CD14-positive monocyte (primary cell): Measurements from ENCODE around the gene ST8SIA3. TPM values are rescaled to one million over a fixed set of nuclear protein-coding genes. Genes with fewer than 3 reads are reported as not detected.
A peak's percentile ranks its signal among the peaks of the same experiment; 100 is the strongest.

Experiments used
- DNase-seq, 3 donors: peaks; one replicate each; pipeline ENCODE4 v3.0.0-alpha.2; 2011 to 2022
- H2AFZ ChIP-seq: 2 replicates; pipeline ENCODE4 v1.6.0; 2012; ENCODE audit warnings: mild to moderate bottlenecking, low read depth, low read length, inconsistent platforms; ENCODE audit not compliant: insufficient read depth, poor library complexity, severe bottlenecking
- H3K27ac ChIP-seq, 2 donors: 1 replicate in 1 of 2; 2 replicates in 1 of 2; pipeline ENCODE4 v1.5.1; 2012 to 2013; ENCODE audit warnings: low read length in 2 of 2, control low read depth in 1 of 2, inconsistent platforms in 1 of 2, low read depth in 1 of 2, mild to moderate bottlenecking in 1 of 2
- H3K27me3 ChIP-seq, 2 donors: one replicate each; pipeline versions ENCODE4 v1.6.0 to v1.6.1; 2011 to 2013; ENCODE audit warnings: low read length in 2 of 2; ENCODE audit not compliant: control insufficient read depth in 2 of 2, insufficient read depth in 2 of 2
- H3K36me3 ChIP-seq, 2 donors: replicated peaks in 1 of 2; 1 replicate in 1 of 2; 2 replicates in 1 of 2; pipeline versions ENCODE4 v1.5.1 to v1.6.1; 2012 to 2013; ENCODE audit warnings: low read length in 2 of 2, control low read depth in 1 of 2, inconsistent platforms in 1 of 2, mild to moderate bottlenecking in 1 of 2; ENCODE audit not compliant: insufficient read depth in 2 of 2, control insufficient read depth in 1 of 2
- H3K4me1 ChIP-seq, 2 donors: 1 replicate in 1 of 2; 2 replicates in 1 of 2; pipeline versions ENCODE4 v1.5.1 to v1.6.1; 2012 to 2013; ENCODE audit warnings: low read length in 2 of 2, control low read depth in 1 of 2, inconsistent platforms in 1 of 2, mild to moderate bottlenecking in 1 of 2, moderate library complexity in 1 of 2; ENCODE audit not compliant: insufficient read depth in 2 of 2, control insufficient read depth in 1 of 2
- H3K4me2 ChIP-seq: replicated peaks from 2 replicates; pipeline ENCODE3; 2012; ENCODE audit warnings: low read length, moderate library complexity, mild to moderate bottlenecking; ENCODE audit not compliant: poor library complexity, severe bottlenecking; ENCODE audit errors: extremely low read depth
- H3K4me3 ChIP-seq, 3 experiments: fragments of 200-600 bp in 1 of 3; sonication (generic) in 1 of 3; replicated peaks in 1 of 3; 1 replicate in 2 of 3; 2 replicates in 1 of 3; pipeline ENCODE4 v1.5.1; 2011 to 2013; ENCODE audit warnings: low read length in 3 of 3, mild to moderate bottlenecking in 3 of 3, control low read depth in 2 of 3, low read depth in 2 of 3, inconsistent platforms in 1 of 3, moderate library complexity in 1 of 3
- H3K79me2 ChIP-seq: 2 replicates; pipeline ENCODE4 v1.6.0; 2012; ENCODE audit warnings: mild to moderate bottlenecking, control low read depth, inconsistent platforms, low read length, moderate library complexity; ENCODE audit not compliant: insufficient read depth
- H3K9ac ChIP-seq: 2 replicates; pipeline ENCODE4 v1.6.0; 2017; ENCODE audit warnings: low read length, mild to moderate bottlenecking; ENCODE audit not compliant: insufficient read depth, poor library complexity, severe bottlenecking
- H3K9me3 ChIP-seq, 2 donors: replicated peaks in 1 of 2; 1 replicate in 1 of 2; 2 replicates in 1 of 2; pipeline versions ENCODE4 v1.5.1 to v1.6.1; 2012 to 2013; ENCODE audit warnings: low read length in 2 of 2, control low read depth in 1 of 2; ENCODE audit not compliant: control insufficient read depth in 1 of 2, insufficient read depth in 1 of 2
- H4K20me1 ChIP-seq: 2 replicates; pipeline ENCODE4 v1.6.0; 2012; ENCODE audit warnings: mild to moderate bottlenecking, low read length, control low read depth, moderate library complexity; ENCODE audit not compliant: insufficient read depth
- H3K27ac Mint-ChIP-seq, 7 donors: one replicate each; pipeline ENCODE4 v1.8.0; 2020; ENCODE audit warnings: mild to moderate bottlenecking in 7 of 7, mixed read lengths in 7 of 7, moderate library complexity in 6 of 7, inconsistent platforms in 2 of 7
- H3K27me3 Mint-ChIP-seq, 3 donors: one replicate each; pipeline ENCODE4 v1.8.0; 2021 to 2022; ENCODE audit warnings: low read depth in 3 of 3, mild to moderate bottlenecking in 3 of 3, mixed read lengths in 3 of 3, moderate library complexity in 3 of 3, inconsistent platforms in 1 of 3
- H3K36me3 Mint-ChIP-seq, 2 donors: one replicate each; pipeline ENCODE4 v1.8.0; 2020; ENCODE audit warnings: mixed read lengths in 2 of 2, inconsistent platforms in 1 of 2, mild to moderate bottlenecking in 1 of 2
- H3K4me1 Mint-ChIP-seq: one replicate; pipeline ENCODE4 v1.8.0; 2020; ENCODE audit warnings: mild to moderate bottlenecking, mixed read lengths
- H3K4me3 Mint-ChIP-seq, 2 donors: one replicate each; pipeline ENCODE4 v1.8.0; 2020; ENCODE audit warnings: mild to moderate bottlenecking in 2 of 2, mixed read lengths in 2 of 2, moderate library complexity in 1 of 2
- H3K9me3 Mint-ChIP-seq, 7 donors: one replicate each; pipeline ENCODE4 v1.8.0; 2020 to 2022; ENCODE audit warnings: mixed read lengths in 7 of 7, mild to moderate bottlenecking in 6 of 7, moderate library complexity in 6 of 7, inconsistent platforms in 2 of 7
- CTCF ChIP-seq: fragments of 200-600 bp; IDR thresholded peaks from one replicate; pipeline ENCODE4 v1.8.0; 2022; ENCODE audit warnings: antibody characterized with exemption, mild to moderate bottlenecking
- WGBS: methylation state at CpG from one replicate; pipeline ENCODE4 v1.1.5; 2013; ENCODE audit warnings: missing lambda C conversion rate; ENCODE audit not compliant: insufficient coverage; 5-methylcytosine and 5-hydroxymethylcytosine counted together
- intact Hi-C, 2 donors: fragments of 100-400 bp; cut with micrococcal nuclease; formaldehyde crosslinking; loops; one replicate each; pipeline versions ENCODE4 v1.15.0 to v1.15.1; 2023
- polyA plus RNA-seq, 3 donors: library from polyadenylated mRNA; depleted of rRNA in 1 of 3; unstranded in 2 of 3; stranded (reverse) in 1 of 3; fragments of 300-500 nt in 2 of 3; fragments of >200 nt in 1 of 3; fragmentation: Illumina TruSeq in 2 of 3; gene quantifications; 1 replicate in 2 of 3; 2 replicates in 1 of 3; pipeline ENCODE4 v1.2.3, GENCODE V29; 2012 to 2021

ST8SIA3 gene
- polyA plus RNA-seq, 3 donors, result not detected

GRCh38 chr18:57366528-57367081, 14.2 kb downstream of the ST8SIA3 start:
- H3K9me3 Mint-ChIP-seq, result peaks cover 0 to 2% (median 0%) of the 10 kb centered on the region in 7 donors
- H3K36me3 Mint-ChIP-seq, result no peaks in the 10 kb centered on the region
- no peaks in the 10 kb centered on the region for H3K27me3 ChIP-seq
- no peak for TF ChIP-seq CTCF
- no peak overlapping the region for H2AFZ ChIP-seq
- intact Hi-C loops, result no loop called here
- no peak overlapping the region for H3K4me3 ChIP-seq
- WGBS, result no CpG with 5 or more reads among the region's 2 CpGs
- H3K27ac ChIP-seq, result no peak overlapping the region
- no peaks in the 10 kb centered on the region for H4K20me1 ChIP-seq
- no peak overlapping the region for H3K4me3 Mint-ChIP-seq
- no peaks in the 10 kb centered on the region for H3K36me3 ChIP-seq
- no peak overlapping the region for H3K27ac Mint-ChIP-seq
- DNase-seq, result no peak
- no peaks in the 10 kb centered on the region for H3K4me1 Mint-ChIP-seq
- no peaks in the 10 kb centered on the region for H3K4me1 ChIP-seq
- H3K9ac ChIP-seq, result no peak overlapping the region
- H3K9me3 ChIP-seq, result no peaks in the 10 kb centered on the region
- peaks cover 0 to 3% (median 3%) of the 10 kb centered on the region in 3 donors for H3K27me3 Mint-ChIP-seq
- H3K4me2 ChIP-seq, result no peak overlapping the region
- no peaks in the 10 kb centered on the region for H3K79me2 ChIP-seq

GRCh38 chr18:57372444-57372843, 20.1 kb downstream of the ST8SIA3 start:
- no peaks in the 10 kb centered on the region for H3K9me3 ChIP-seq
- no peak for TF ChIP-seq CTCF
- H2AFZ ChIP-seq, result no peak overlapping the region
- H3K4me3 ChIP-seq, result no peak overlapping the region
- peaks cover 1 to 5% (median 2%) of the 10 kb centered on the region in 3 donors for H3K27me3 Mint-ChIP-seq
- H3K9me3 Mint-ChIP-seq, result peaks cover 0 to 5% (median 0%) of the 10 kb centered on the region in 7 donors
- no peaks in the 10 kb centered on the region for H3K79me2 ChIP-seq
- intact Hi-C loops, result no loop called here
- H3K36me3 Mint-ChIP-seq, result no peaks in the 10 kb centered on the region
- H3K36me3 ChIP-seq, result no peaks in the 10 kb centered on the region
- no peak overlapping the region for H3K9ac ChIP-seq
- no peaks in the 10 kb centered on the region for H3K4me1 ChIP-seq
- no peak for DNase-seq
- peak overlapping the region in 1 of 7 donors; percentile 42 for H3K27ac Mint-ChIP-seq
- no peaks in the 10 kb centered on the region for H3K4me1 Mint-ChIP-seq
- H3K27me3 ChIP-seq, result no peaks in the 10 kb centered on the region
- WGBS, result 100% methylated on average over 5 of the region's 9 CpGs
- H3K4me3 Mint-ChIP-seq, result no peak overlapping the region
- no peaks in the 10 kb centered on the region for H4K20me1 ChIP-seq
- no peak overlapping the region for H3K4me2 ChIP-seq
- no peak overlapping the region for H3K27ac ChIP-seq
